GM19395 (cell line): Measurements from ENCODE around the gene CCDC107.
A peak's percentile ranks its signal among the peaks of the same experiment; 100 is the strongest.
"Not testable (repeated sequence)": the region's sequence is repeated elsewhere in the genome, so short reads cannot be mapped to it uniquely, and the experiment has no call there.

Experiments
- ATAC-seq: cut with Tn5 transposase; IDR thresholded peaks from one replicate; pipeline ENCODE4 v1.9.1; 2021; ENCODE audit warnings: mild to moderate bottlenecking, moderate library complexity; ENCODE audit not compliant: unreplicated experiment

Gene CCDC107

GRCh38 chr9:35658137-35658967 is at the start of gene CCDC107:
CCDC107 (plus strand) TSS chr9:35658292; CDS start chr9:35658380, 88 bp downstream.
- peak; percentile 56 for ATAC-seq

GRCh38 chr9:35609001-35609819 is 48.9 kb upstream of the CCDC107 start:
- ATAC-seq = no peak

GRCh38 chr9:35609820-35610163 is 48.3 kb upstream of the CCDC107 start:
- ATAC-seq = no peak

GRCh38 chr9:35611230-35611797 is 46.8 kb upstream of the CCDC107 start:
- ATAC-seq = peak; percentile 54

GRCh38 chr9:35612066-35612465 is 46.0 kb upstream of the CCDC107 start:
- ATAC-seq = not testable (repeated sequence)

GRCh38 chr9:35612843-35613242 is 45.2 kb upstream of the CCDC107 start:
- ATAC-seq = no peak

GRCh38 chr9:35615981-35616680 is 42.0 kb upstream of the CCDC107 start:
- ATAC-seq = no peak

- peak; percentile 43 for ATAC-seq
These were observed 41.2 kb upstream of the CCDC107 start for GRCh38 chr9:35616681-35617459.

- ATAC-seq = no peak
These were observed 40.5 kb upstream of the CCDC107 start for GRCh38 chr9:35617548-35617947.

- ATAC-seq = no peak
These were observed 39.8 kb upstream of the CCDC107 start, which contains the start of gene CD72 for GRCh38 chr9:35618325-35618727. CD72 (minus strand) TSS chr9:35618413; CDS start chr9:35618303, 110 bp downstream.

GRCh38 chr9:35618854-35619799 is 39.0 kb upstream of the CCDC107 start:
- peak; percentile 54 for ATAC-seq

GRCh38 chr9:35619800-35620158 is 38.3 kb upstream of the CCDC107 start:
- ATAC-seq = peak; percentile 51

- ATAC-seq = no peak
These were observed 30.5 kb upstream of the CCDC107 start for GRCh38 chr9:35627575-35627974.

GRCh38 chr9:35628389-35628991 is 29.6 kb upstream of the CCDC107 start:
- ATAC-seq = no peak

GRCh38 chr9:35629597-35629996 is 28.5 kb upstream of the CCDC107 start:
- no peak for ATAC-seq

- ATAC-seq = no peak
These were observed 22.4 kb upstream of the CCDC107 start for GRCh38 chr9:35635730-35636129.

- no peak for ATAC-seq
These were observed 21.8 kb upstream of the CCDC107 start for GRCh38 chr9:35636135-35636876.

- not testable (repeated sequence) for ATAC-seq
These were observed 21.2 kb upstream of the CCDC107 start for GRCh38 chr9:35636877-35637246.
